DND-41 (cell line): Measurements from ENCODE around the gene GBE1.

Experiments
- CTCF ChIP-seq: IDR thresholded peaks from 2 replicates; pipeline ENCODE4 v1.5.1; 2012; ENCODE audit warnings: borderline replicate concordance, low read length, moderate library complexity, mild to moderate bottlenecking; ENCODE audit not compliant: poor library complexity, severe bottlenecking; ENCODE audit errors: extremely low read depth
- EZH2 ChIP-seq: IDR thresholded peaks from 3 replicates; pipeline ENCODE4 v1.6.1; 2012; ENCODE audit warnings: borderline replicate concordance, low read depth, mild to moderate bottlenecking, moderate library complexity, low read length, inconsistent platforms; ENCODE audit not compliant: severe bottlenecking

- TF ChIP-seq EZH2 (no peak), CTCF (no peak)
Observed at GRCh38 chr3:81788044-81788443, 26.6 kb upstream of the GBE1 start.
